WTC11 (cell line): ENCODE measurements around the gene PPP1R11. TPM values are rescaled to one million over a fixed set of nuclear protein-coding genes. Genes with fewer than 3 reads are reported as not detected.
A peak's percentile ranks its signal among the peaks of the same experiment; 100 is the strongest.

Source experiments
- ATAC-seq: fragments of 200-7000 bp; cut with Tn5 transposase; 2 replicates; pipeline ENCODE4 v1.10.0; 2021; ENCODE audit warnings: mild to moderate bottlenecking, moderate library complexity
- CTCF ChIA-PET: fragments of 300-600 bp; sonication (Branson Sonifier 250); formaldehyde crosslinking; loops from one replicate; lab custom pipeline; 2021; ENCODE audit warnings: antibody characterized with exemption; lab: Charles Lee
- POLR2A ChIA-PET: fragments of 350-600 bp; sonication (Branson Sonifier 250); formaldehyde crosslinking; loops from one replicate; lab custom pipeline; 2021; ENCODE audit warnings: antibody characterized with exemption; lab: Charles Lee
- DNase-seq: peaks from one replicate; pipeline ENCODE4 v3.0.0; 2021; ENCODE audit warnings: low spot score
- H3K27ac Mint-ChIP-seq: 2 replicates; pipeline ENCODE4 v1.8.0; 2021; ENCODE audit warnings: mixed read lengths
- H3K27me3 Mint-ChIP-seq: 2 replicates; pipeline ENCODE4 v1.8.0; 2021; ENCODE audit warnings: low read depth, mild to moderate bottlenecking, moderate library complexity, mixed read lengths
- H3K36me3 Mint-ChIP-seq: 2 replicates; pipeline ENCODE4 v1.8.0; 2021; ENCODE audit warnings: mixed read lengths
- H3K4me1 Mint-ChIP-seq: 2 replicates; pipeline ENCODE4 v1.8.0; 2022; ENCODE audit warnings: mixed read lengths
- H3K4me3 Mint-ChIP-seq: 2 replicates; pipeline ENCODE4 v1.8.0; 2021; ENCODE audit warnings: mild to moderate bottlenecking, moderate library complexity, mixed read lengths
- H3K9me3 Mint-ChIP-seq: 2 replicates; pipeline ENCODE4 v1.8.0; 2021; ENCODE audit warnings: mixed read lengths
- ESRRA ChIP-seq: sonication (generic); formaldehyde crosslinking; IDR thresholded peaks from 2 replicates; pipeline ENCODE4 v1.8.1; 2022; ENCODE audit warnings: mild to moderate bottlenecking, missing genetic modification reagents, borderline replicate concordance
- GABPB1 ChIP-seq: sonication (generic); formaldehyde crosslinking; IDR thresholded peaks from 2 replicates; pipeline ENCODE4 v1.8.1; 2023; ENCODE audit warnings: mild to moderate bottlenecking, missing genetic modification reagents
- GRHL2 ChIP-seq: fragments of 250-450 bp; sonication (Bioruptor Pico); IDR thresholded peaks from 2 replicates; pipeline ENCODE4 v1.8.0; 2022; ENCODE audit warnings: mild to moderate bottlenecking, moderate library complexity; ENCODE audit not compliant: insufficient replicate concordance, severe bottlenecking
- KAT7 ChIP-seq: sonication (generic); formaldehyde crosslinking; IDR thresholded peaks from 2 replicates; pipeline ENCODE4 v1.8.1; 2023; ENCODE audit warnings: missing genetic modification reagents, mild to moderate bottlenecking, borderline replicate concordance
- NFYB ChIP-seq: sonication (generic); formaldehyde crosslinking; conservative IDR thresholded peaks from 2 replicates; pipeline ENCODE4 v1.8.0; 2022; ENCODE audit warnings: low read depth, missing genetic modification reagents
- SMAD4 ChIP-seq: sonication (generic); formaldehyde crosslinking; IDR thresholded peaks from 2 replicates; pipeline ENCODE4 v1.8.0; 2022; ENCODE audit warnings: mild to moderate bottlenecking, missing genetic modification reagents
- SOX15 ChIP-seq: fragments of 250-450 bp; sonication (Bioruptor Pico); IDR thresholded peaks from 2 replicates; pipeline ENCODE4 v1.9.0; 2021; ENCODE audit warnings: mild to moderate bottlenecking
- ZBTB21 ChIP-seq: sonication (generic); formaldehyde crosslinking; IDR thresholded peaks from 2 replicates; pipeline ENCODE4 v1.8.1; 2023; ENCODE audit warnings: mild to moderate bottlenecking, missing genetic modification reagents, borderline replicate concordance
- ZNF121 ChIP-seq: sonication (generic); formaldehyde crosslinking; IDR thresholded peaks from 2 replicates; pipeline ENCODE4 v1.8.0; 2023; ENCODE audit warnings: missing genetic modification reagents
- ZNF416 ChIP-seq: fragments of 250-450 bp; sonication (Bioruptor Pico); IDR thresholded peaks from 2 replicates; pipeline ENCODE4 v1.9.0; 2021; ENCODE audit warnings: mild to moderate bottlenecking, inconsistent platforms
- total RNA-seq: library from RNA; stranded (reverse); gene quantifications from 3 replicates; pipeline ENCODE4 v1.2.3, GENCODE V29; 2021
- TF ChIP-seq, protein P1 (sequence below): sonication (generic); formaldehyde crosslinking; IDR thresholded peaks from 2 replicates; pipeline ENCODE4 v1.8.1; 2023; ENCODE audit warnings: mild to moderate bottlenecking, missing genetic modification reagents, borderline replicate concordance
- TF ChIP-seq, protein P2 (sequence below): sonication (generic); formaldehyde crosslinking; IDR thresholded peaks from 2 replicates; pipeline ENCODE4 v1.8.1; 2023; ENCODE audit warnings: mild to moderate bottlenecking, missing genetic modification reagents, moderate library complexity
- TF ChIP-seq, protein P3 (sequence below): fragments of 200-600 bp; IDR thresholded peaks from 2 replicates; pipeline ENCODE4 v1.8.0; 2022; ENCODE audit warnings: antibody characterized with exemption
- TF ChIP-seq, protein P4 (sequence below): sonication (generic); formaldehyde crosslinking; IDR thresholded peaks from 2 replicates; pipeline ENCODE4 v1.8.1; 2023; ENCODE audit warnings: mild to moderate bottlenecking, moderate library complexity, missing genetic modification reagents

PPP1R11 gene
- total RNA-seq, 1 experiment from 2014 or later, result 25.0 TPM

- ChIA-PET CTCF (interaction anchor here (0.7 to 4.4 kb wide), 8 partner anchors 10 to 212 kb away, joined by 3 to 69 read pairs (median 6); partner anchors contain the start of genes POLR1H and PPP1R11), POLR2A (interaction anchor here (0.5 to 2.1 kb wide), 3 partner anchors 15 to 136 kb away, joined by 3 to 7 read pairs (median 3); partner anchors contain the start of gene POLR1H)
- Mint-ChIP-seq H3K36me3 (no peaks in the 10 kb centered on the region; the same call in 1 of the 2 replicates), H3K9me3 (no peaks in the 10 kb centered on the region), H3K27me3 (peaks cover 87% of the 10 kb centered on the region), H3K4me3 (peak overlapping the region; percentile 96), H3K4me1 (peaks cover 27% of the 10 kb centered on the region), H3K27ac (peak overlapping the region; percentile 47; the same call in 1 of the 2 replicates)
- ATAC-seq (peak; percentile 68), DNase-seq (peak; percentile 83)
- TF ChIP-seq GABPB1 (CRISPR knock-in tag) (peak; percentile 43; the same call in 1 of the 2 replicates), NFYB (CRISPR knock-in tag) (no peak), SMAD4 (CRISPR knock-in tag) (no peak), GRHL2 (no peak), SOX15 (CRISPR knock-in tag) (no peak), ZNF416 (peak; percentile 9; the same call in 1 of the 2 replicates), ZNF121 (CRISPR knock-in tag) (no peak), KAT7 (CRISPR knock-in tag) (no peak), ESRRA (CRISPR knock-in tag) (no peak), ZBTB21 (CRISPR knock-in tag) (0 out of 2 replicates have a peak, but pooled peaks have one; percentile 8)
- TF ChIP-seq, protein P1, sequence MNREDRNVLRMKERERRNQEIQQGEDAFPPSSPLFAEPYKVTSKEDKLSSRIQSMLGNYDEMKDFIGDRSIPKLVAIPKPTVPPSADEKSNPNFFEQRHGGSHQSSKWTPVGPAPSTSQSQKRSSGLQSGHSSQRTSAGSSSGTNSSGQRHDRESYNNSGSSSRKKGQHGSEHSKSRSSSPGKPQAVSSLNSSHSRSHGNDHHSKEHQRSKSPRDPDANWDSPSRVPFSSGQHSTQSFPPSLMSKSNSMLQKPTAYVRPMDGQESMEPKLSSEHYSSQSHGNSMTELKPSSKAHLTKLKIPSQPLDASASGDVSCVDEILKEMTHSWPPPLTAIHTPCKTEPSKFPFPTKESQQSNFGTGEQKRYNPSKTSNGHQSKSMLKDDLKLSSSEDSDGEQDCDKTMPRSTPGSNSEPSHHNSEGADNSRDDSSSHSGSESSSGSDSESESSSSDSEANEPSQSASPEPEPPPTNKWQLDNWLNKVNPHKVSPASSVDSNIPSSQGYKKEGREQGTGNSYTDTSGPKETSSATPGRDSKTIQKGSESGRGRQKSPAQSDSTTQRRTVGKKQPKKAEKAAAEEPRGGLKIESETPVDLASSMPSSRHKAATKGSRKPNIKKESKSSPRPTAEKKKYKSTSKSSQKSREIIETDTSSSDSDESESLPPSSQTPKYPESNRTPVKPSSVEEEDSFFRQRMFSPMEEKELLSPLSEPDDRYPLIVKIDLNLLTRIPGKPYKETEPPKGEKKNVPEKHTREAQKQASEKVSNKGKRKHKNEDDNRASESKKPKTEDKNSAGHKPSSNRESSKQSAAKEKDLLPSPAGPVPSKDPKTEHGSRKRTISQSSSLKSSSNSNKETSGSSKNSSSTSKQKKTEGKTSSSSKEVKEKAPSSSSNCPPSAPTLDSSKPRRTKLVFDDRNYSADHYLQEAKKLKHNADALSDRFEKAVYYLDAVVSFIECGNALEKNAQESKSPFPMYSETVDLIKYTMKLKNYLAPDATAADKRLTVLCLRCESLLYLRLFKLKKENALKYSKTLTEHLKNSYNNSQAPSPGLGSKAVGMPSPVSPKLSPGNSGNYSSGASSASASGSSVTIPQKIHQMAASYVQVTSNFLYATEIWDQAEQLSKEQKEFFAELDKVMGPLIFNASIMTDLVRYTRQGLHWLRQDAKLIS, result no peak
- TF ChIP-seq, protein P2, sequence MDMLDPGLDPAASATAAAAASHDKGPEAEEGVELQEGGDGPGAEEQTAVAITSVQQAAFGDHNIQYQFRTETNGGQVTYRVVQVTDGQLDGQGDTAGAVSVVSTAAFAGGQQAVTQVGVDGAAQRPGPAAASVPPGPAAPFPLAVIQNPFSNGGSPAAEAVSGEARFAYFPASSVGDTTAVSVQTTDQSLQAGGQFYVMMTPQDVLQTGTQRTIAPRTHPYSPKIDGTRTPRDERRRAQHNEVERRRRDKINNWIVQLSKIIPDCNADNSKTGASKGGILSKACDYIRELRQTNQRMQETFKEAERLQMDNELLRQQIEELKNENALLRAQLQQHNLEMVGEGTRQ, result 0 out of 2 replicates have a peak, but pooled peaks have one; percentile 7
- TF ChIP-seq, protein P3, sequence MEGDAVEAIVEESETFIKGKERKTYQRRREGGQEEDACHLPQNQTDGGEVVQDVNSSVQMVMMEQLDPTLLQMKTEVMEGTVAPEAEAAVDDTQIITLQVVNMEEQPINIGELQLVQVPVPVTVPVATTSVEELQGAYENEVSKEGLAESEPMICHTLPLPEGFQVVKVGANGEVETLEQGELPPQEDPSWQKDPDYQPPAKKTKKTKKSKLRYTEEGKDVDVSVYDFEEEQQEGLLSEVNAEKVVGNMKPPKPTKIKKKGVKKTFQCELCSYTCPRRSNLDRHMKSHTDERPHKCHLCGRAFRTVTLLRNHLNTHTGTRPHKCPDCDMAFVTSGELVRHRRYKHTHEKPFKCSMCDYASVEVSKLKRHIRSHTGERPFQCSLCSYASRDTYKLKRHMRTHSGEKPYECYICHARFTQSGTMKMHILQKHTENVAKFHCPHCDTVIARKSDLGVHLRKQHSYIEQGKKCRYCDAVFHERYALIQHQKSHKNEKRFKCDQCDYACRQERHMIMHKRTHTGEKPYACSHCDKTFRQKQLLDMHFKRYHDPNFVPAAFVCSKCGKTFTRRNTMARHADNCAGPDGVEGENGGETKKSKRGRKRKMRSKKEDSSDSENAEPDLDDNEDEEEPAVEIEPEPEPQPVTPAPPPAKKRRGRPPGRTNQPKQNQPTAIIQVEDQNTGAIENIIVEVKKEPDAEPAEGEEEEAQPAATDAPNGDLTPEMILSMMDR, result peak; percentile 73
- TF ChIP-seq, protein P4, sequence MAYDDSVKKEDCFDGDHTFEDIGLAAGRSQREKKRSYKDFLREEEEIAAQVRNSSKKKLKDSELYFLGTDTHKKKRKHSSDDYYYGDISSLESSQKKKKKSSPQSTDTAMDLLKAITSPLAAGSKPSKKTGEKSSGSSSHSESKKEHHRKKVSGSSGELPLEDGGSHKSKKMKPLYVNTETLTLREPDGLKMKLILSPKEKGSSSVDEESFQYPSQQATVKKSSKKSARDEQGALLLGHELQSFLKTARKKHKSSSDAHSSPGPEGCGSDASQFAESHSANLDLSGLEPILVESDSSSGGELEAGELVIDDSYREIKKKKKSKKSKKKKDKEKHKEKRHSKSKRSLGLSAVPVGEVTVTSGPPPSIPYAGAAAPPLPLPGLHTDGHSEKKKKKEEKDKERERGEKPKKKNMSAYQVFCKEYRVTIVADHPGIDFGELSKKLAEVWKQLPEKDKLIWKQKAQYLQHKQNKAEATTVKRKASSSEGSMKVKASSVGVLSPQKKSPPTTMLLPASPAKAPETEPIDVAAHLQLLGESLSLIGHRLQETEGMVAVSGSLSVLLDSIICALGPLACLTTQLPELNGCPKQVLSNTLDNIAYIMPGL, result peak; percentile 68; the same call in 1 of the 2 replicates
Observed at GRCh38 chr6:30075790-30076732, 9.1 kb downstream of the PPP1R11 start.

- no peak for TF ChIP-seq SOX15 (CRISPR knock-in tag)
- Mint-ChIP-seq H3K4me1 (peaks cover 21% of the 10 kb centered on the region), H3K27me3 (peaks cover 77% of the 10 kb centered on the region), H3K36me3 (no peaks in the 10 kb centered on the region; the same call in 1 of the 2 replicates), H3K4me3 (no peak overlapping the region), H3K27ac (no peak overlapping the region), H3K9me3 (no peaks in the 10 kb centered on the region)
- ATAC-seq (no peak), DNase-seq (no peak)
- POLR2A ChIA-PET, result interaction anchor here (1.2 kb wide), 1 partner anchor 16 kb away, joined by 3 read pairs; the partner anchor contains the start of gene POLR1H
- CTCF ChIA-PET, result interaction anchor here (0.8 to 4.4 kb wide), 4 partner anchors 26 to 136 kb away, joined by 3 to 69 read pairs (median 8); partner anchors contain the start of gene TRIM26
Observed at GRCh38 chr6:30077218-30077617, 10.2 kb downstream of the PPP1R11 start.
